22Rv1 (cell line): ENCODE results near the gene TULP1.

Experiments
- H3K27ac ChIP-seq: fragments of 450-650 bp; 2 replicates; pipeline ENCODE4 v1.5.1; 2017
- ZFX ChIP-seq: fragments of 450-650 bp; IDR thresholded peaks from 2 replicates; pipeline ENCODE4 v1.6.1; 2017; ENCODE audit warnings: antibody characterized with exemption, borderline replicate concordance
- TF ChIP-seq, protein P1 (sequence below): fragments of 450-650 bp; IDR thresholded peaks from 2 replicates; pipeline ENCODE4 v1.5.1; 2017; ENCODE audit warnings: mild to moderate bottlenecking

TULP1 gene

GRCh38 chr6:35511562-35511941 is 1.1 kb downstream of the TULP1 start:
- H3K27ac ChIP-seq, result no peak overlapping the region
- TF ChIP-seq, protein P1, sequence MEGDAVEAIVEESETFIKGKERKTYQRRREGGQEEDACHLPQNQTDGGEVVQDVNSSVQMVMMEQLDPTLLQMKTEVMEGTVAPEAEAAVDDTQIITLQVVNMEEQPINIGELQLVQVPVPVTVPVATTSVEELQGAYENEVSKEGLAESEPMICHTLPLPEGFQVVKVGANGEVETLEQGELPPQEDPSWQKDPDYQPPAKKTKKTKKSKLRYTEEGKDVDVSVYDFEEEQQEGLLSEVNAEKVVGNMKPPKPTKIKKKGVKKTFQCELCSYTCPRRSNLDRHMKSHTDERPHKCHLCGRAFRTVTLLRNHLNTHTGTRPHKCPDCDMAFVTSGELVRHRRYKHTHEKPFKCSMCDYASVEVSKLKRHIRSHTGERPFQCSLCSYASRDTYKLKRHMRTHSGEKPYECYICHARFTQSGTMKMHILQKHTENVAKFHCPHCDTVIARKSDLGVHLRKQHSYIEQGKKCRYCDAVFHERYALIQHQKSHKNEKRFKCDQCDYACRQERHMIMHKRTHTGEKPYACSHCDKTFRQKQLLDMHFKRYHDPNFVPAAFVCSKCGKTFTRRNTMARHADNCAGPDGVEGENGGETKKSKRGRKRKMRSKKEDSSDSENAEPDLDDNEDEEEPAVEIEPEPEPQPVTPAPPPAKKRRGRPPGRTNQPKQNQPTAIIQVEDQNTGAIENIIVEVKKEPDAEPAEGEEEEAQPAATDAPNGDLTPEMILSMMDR, result no peak
- TF ChIP-seq ZFX, result no peak

- TF ChIP-seq, protein P1, result no peak
- no peak for TF ChIP-seq ZFX
- H3K27ac ChIP-seq, result no peak overlapping the region
These were observed 1.7 kb downstream of the TULP1 start for GRCh38 chr6:35510916-35511561.

DNA sequence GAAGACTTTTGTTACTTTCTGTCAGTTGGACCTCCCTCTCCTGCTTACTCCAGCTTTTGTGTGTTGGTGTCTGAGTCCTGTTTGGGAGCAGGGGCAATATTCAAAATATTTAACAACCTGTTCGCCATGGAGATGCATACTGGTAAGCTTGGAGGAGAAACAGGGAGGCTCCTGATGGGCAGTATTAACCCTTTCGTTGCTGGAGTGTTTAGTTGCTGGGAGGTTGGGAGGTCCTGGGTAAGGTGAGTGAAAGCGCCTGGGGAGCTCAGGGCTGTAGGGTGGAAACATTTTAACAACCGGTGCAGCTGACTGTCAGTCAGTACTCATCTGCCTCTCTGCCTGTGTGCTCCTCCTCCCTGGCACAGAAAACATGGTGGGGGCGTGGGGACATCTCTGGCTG is 4.2 kb downstream of the TULP1 start:
- H3K27ac ChIP-seq, result no peak overlapping the region
- no peak for TF ChIP-seq ZFX
- TF ChIP-seq, protein P1, result no peak

DNA sequence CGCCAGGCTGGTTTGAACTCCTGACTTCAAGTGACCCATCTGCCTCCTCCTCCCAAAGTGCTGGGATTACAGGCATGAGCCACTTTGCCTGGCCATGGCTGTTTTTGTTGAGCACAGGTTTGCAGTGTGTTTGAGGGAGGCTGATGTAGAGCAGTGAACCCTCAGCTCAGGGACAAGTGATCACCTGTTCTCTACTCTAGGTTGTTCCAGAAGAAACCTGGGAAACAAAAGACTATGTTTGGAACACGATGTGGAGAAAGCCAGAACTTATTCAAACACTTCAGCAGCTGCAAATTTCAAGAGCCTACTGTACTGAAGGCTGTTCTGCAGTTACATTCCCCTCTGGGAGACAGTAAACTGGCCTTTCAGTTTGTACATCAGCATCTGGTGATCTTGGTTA is 4.7 kb downstream of the TULP1 start:
- TF ChIP-seq, protein P1, result no peak
- TF ChIP-seq ZFX, result no peak
- no peak overlapping the region for H3K27ac ChIP-seq

GRCh38 chr6:35507221-35507620 is 5.5 kb downstream of the TULP1 start:
- H3K27ac ChIP-seq, result no peak overlapping the region
- no peak for TF ChIP-seq ZFX
- TF ChIP-seq, protein P1, result no peak

- no peak for TF ChIP-seq ZFX
- TF ChIP-seq, protein P1, result no peak
- H3K27ac ChIP-seq, result no peak overlapping the region
These were observed 6.2 kb downstream of the TULP1 start for GRCh38 chr6:35506536-35506935.

GRCh38 chr6:35505999-35506412 is 6.7 kb downstream of the TULP1 start:
- H3K27ac ChIP-seq, result no peak overlapping the region
- TF ChIP-seq, protein P1, result no peak
- TF ChIP-seq ZFX, result no peak
